Effector CD8-positive, alpha-beta T cell (primary cell): ENCODE measurements around the gene ARID1A.

Experiments
- DNase-seq: peaks from one replicate; lab custom pipeline; 2025; lab: John Stamatoyannopoulos, UW

ARID1A gene

GRCh38 chr1:26728645-26729044, 32.8 kb downstream of the ARID1A start:
- no peak for DNase-seq

- DNase-seq, result no peak
Measured at GRCh38 chr1:26729633-26730032, 33.8 kb downstream of the ARID1A start.

GRCh38 chr1:26730695-26731094, 34.9 kb downstream of the ARID1A start:
- DNase-seq, result no peak

GRCh38 chr1:26731233-26731902, 35.6 kb downstream of the ARID1A start:
- no peak for DNase-seq

- no peak for DNase-seq
Measured at GRCh38 chr1:26733392-26733791, 37.6 kb downstream of the ARID1A start.

GRCh38 chr1:26733982-26734381, 38.2 kb downstream of the ARID1A start:
- DNase-seq, result no peak

- no peak for DNase-seq
Measured at GRCh38 chr1:26734501-26735058, 38.8 kb downstream of the ARID1A start.

GRCh38 chr1:26739329-26739914, 43.6 kb downstream of the ARID1A start:
- DNase-seq, result no peak

- no peak for DNase-seq
Measured at GRCh38 chr1:26740023-26740634, 44.3 kb downstream of the ARID1A start.

- DNase-seq, result no peak
Measured at GRCh38 chr1:26740952-26741351, 45.1 kb downstream of the ARID1A start.

- DNase-seq, result no peak
Measured at GRCh38 chr1:26743426-26744059, 47.7 kb downstream of the ARID1A start.

- DNase-seq, result peak; percentile 47
Measured at GRCh38 chr1:26744075-26744959, 48.5 kb downstream of the ARID1A start.

- DNase-seq, result no peak
Measured at GRCh38 chr1:26745191-26745590, 49.4 kb downstream of the ARID1A start.

- no peak for DNase-seq
Measured at GRCh38 chr1:26747048-26747447, 51.2 kb downstream of the ARID1A start.

- no peak for DNase-seq
Measured at GRCh38 chr1:26748351-26748750, 52.5 kb downstream of the ARID1A start.

GRCh38 chr1:26749458-26749857, 53.6 kb downstream of the ARID1A start:
- DNase-seq, result no peak

GRCh38 chr1:26750428-26750827, 54.6 kb downstream of the ARID1A start:
- no peak for DNase-seq

- no peak for DNase-seq
Measured at GRCh38 chr1:26752519-26752918, 56.7 kb downstream of the ARID1A start.

GRCh38 chr1:26754086-26754874, 58.5 kb downstream of the ARID1A start:
- DNase-seq, result no peak

GRCh38 chr1:26758358-26758757, 62.5 kb downstream of the ARID1A start:
- DNase-seq, result no peak

- DNase-seq, result no peak
Measured at GRCh38 chr1:26759531-26759930, 63.7 kb downstream of the ARID1A start.
